Bronchial epithelial cell (primary cell): Measurements from ENCODE around the gene PLPPR1. TPM values are rescaled to one million over a fixed set of nuclear protein-coding genes. Genes with fewer than 3 reads are reported as not detected.

Experiments used
- DNase-seq: peaks from one replicate; pipeline ENCODE4 v3.0.0-alpha.2; 2010; ENCODE audit warnings: low read depth
- FAIRE-seq: peaks from 2 replicates; lab custom pipeline; 2011; peaks lifted over from hg19 to GRCh38; lab: Jason Lieb, UNC
- H3K27me3 ChIP-seq: 2 replicates; pipeline ENCODE4 v1.5.1; 2011; ENCODE audit warnings: low read length; ENCODE audit not compliant: control insufficient read depth, insufficient read depth
- H3K36me3 ChIP-seq: 2 replicates; pipeline ENCODE4 v1.5.1; 2011; ENCODE audit warnings: low read length; ENCODE audit not compliant: control insufficient read depth, insufficient read depth
- H3K4me3 ChIP-seq: 2 replicates; pipeline ENCODE4 v1.5.1; 2011; ENCODE audit warnings: mild to moderate bottlenecking, low read depth, low read length, control low read depth
- CTCF ChIP-seq: IDR thresholded peaks from 2 replicates; pipeline ENCODE4 v1.5.1; 2011; ENCODE audit warnings: mild to moderate bottlenecking, moderate library complexity, low read length, control low read depth, inconsistent platforms; ENCODE audit not compliant: insufficient read depth, severe bottlenecking
- total RNA-seq: library from RNA; depleted of rRNA; stranded (reverse); fragments of >200 nt; gene quantifications from 2 replicates; pipeline ENCODE4 v1.2.1, GENCODE V29; 2014

PLPPR1 gene
- total RNA-seq, 1 donor from 2014 or later = not detected

DNA sequence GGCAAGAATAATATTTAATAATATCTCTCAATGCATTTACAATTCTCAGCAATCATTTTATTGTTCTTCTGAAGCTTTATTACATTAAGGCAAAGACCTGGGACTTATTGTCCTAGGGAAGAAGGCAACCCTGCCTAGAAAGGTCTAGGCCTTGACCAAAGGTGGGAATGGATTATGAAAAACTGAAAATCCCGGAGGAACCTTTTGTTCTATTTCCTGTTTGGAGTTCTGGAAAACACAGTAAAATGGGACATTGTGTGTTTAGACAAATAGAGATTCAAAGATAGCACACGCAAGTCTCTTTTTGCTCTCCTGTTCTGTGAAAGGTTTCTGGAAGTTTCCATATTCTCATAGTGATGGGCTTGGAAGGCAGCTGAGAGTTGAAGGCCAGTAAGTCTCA is 325.2 kb downstream of the PLPPR1 start:
- FAIRE-seq = no peak
- H3K4me3 ChIP-seq = no peak overlapping the region
- no peak for DNase-seq
- no peak for TF ChIP-seq CTCF
- no peaks in the 10 kb centered on the region for H3K36me3 ChIP-seq
- no peaks in the 10 kb centered on the region for H3K27me3 ChIP-seq

DNA sequence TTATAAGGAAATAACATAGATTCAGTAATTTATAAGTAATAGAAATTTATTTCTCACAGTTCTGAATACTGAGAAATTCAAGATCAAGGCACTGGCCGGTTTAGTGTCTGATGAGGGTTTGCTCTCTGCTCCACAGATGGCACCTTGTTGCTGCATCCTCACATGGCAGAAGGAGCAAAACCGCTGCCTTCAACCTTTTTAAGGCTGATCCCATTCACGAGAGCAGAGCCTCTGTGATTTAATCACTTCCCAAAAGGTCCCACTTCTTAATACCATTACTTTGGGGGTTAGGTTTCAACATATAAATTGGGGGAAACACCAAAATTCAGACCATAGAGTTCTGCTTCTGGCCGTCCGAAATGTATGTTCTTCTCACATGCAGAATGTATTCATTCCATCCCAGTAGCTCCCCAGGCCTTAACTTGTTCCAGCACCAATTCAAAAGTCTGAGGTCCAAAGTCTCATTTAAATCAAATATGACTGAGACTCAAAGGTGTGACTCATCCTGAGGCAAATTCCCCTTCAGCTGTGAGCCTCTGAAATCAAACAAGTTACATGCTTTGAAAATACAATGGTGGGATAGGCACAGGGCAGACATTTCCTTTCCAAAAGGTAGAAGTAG is 325.7 kb downstream of the PLPPR1 start:
- DNase-seq (peak; percentile 71), FAIRE-seq (peak; percentile 50)
- Histone ChIP-seq H3K36me3 (no peaks in the 10 kb centered on the region), H3K4me3 (no peak overlapping the region), H3K27me3 (no peaks in the 10 kb centered on the region)
- TF ChIP-seq CTCF = no peak

DNA sequence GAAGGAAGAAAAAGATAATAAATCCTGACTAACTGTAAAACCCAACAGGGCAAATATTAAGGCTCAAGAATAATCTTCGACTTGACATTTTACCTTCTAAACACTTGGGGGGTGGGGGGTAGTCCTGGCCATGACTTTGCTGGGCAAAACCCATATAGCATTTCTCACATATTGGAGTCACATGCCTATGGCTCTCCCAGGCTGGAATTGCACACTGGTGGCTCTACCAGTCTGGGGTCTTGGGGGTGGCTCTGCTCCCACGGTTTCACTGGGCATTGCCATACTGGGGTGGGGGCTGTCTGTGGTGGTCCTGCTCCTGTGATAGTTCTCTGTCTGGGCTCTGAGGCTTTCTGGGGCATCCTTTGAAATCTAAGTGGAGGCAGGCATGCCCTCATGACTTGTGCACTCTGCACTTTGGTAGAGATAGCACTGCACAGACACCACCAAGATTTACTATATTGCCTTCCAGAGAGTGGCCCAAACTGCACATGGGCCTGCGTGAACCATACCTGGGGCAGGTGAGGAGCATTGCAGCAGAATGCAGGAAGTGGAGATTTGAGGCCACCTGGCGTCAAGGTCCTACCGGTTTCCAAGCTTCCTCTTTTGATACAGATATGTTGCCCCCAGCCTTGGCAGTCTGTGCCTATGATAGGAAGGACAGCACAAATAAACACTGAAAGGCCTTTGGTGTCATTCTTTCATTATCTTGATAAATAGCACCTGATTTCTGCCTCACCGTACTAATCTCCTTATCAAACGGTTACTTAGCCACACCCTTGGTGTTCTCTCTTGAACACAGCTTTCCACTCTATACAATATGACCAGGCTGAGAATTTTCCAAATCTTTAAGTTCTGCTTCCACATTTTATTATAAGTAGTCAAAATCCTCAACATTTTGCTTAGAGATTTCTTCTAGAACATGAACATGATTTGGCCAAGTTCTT is 326.5 kb downstream of the PLPPR1 start:
- Histone ChIP-seq H3K36me3 (no peaks in the 10 kb centered on the region), H3K4me3 (no peak overlapping the region), H3K27me3 (no peaks in the 10 kb centered on the region)
- TF ChIP-seq CTCF = no peak
- no peak for DNase-seq
- no peak for FAIRE-seq

- no peak for TF ChIP-seq CTCF
- no peak for FAIRE-seq
- no peaks in the 10 kb centered on the region for H3K27me3 ChIP-seq
- H3K36me3 ChIP-seq = no peaks in the 10 kb centered on the region
- no peak for DNase-seq
- no peak overlapping the region for H3K4me3 ChIP-seq
Observed at GRCh38 chr9:101356619-101357018, 328.1 kb downstream of the PLPPR1 start.

- no peak for TF ChIP-seq CTCF
- Histone ChIP-seq H3K36me3 (no peaks in the 10 kb centered on the region), H3K27me3 (no peaks in the 10 kb centered on the region), H3K4me3 (no peak overlapping the region)
- FAIRE-seq (no peak), DNase-seq (no peak)
Observed at GRCh38 chr9:101359679-101360078, 331.2 kb downstream of the PLPPR1 start.
